Endodermal cell (in vitro differentiated cells): Measurements from ENCODE around the gene PSEN2. TPM values are rescaled to one million over a fixed set of nuclear protein-coding genes. Genes with fewer than 3 reads are reported as not detected.

Experiments
- DNase-seq: peaks from one replicate; pipeline ENCODE4 v3.0.0-alpha.2; 2017
- H3K27ac ChIP-seq: 2 replicates; pipeline ENCODE4 v1.5.1; 2013; ENCODE audit warnings: mild to moderate bottlenecking, low read depth, low read length, moderate library complexity
- H3K27me3 ChIP-seq: 2 replicates; pipeline ENCODE4 v1.6.1; 2013; ENCODE audit warnings: mild to moderate bottlenecking, low read length, moderate library complexity; ENCODE audit not compliant: insufficient read depth, control insufficient read depth, poor library complexity, severe bottlenecking
- H3K36me3 ChIP-seq: 2 replicates; pipeline ENCODE4 v1.7.0; 2013; ENCODE audit warnings: mild to moderate bottlenecking, low read length, moderate library complexity; ENCODE audit not compliant: control insufficient read depth, insufficient read depth
- H3K4me1 ChIP-seq: one replicate; pipeline ENCODE4 v1.7.0; 2013; ENCODE audit warnings: low read length; ENCODE audit not compliant: control insufficient read depth, insufficient read depth
- H3K4me3 ChIP-seq: 2 replicates; pipeline ENCODE4 v1.5.1; 2013; ENCODE audit warnings: mild to moderate bottlenecking, low read length, moderate library complexity
- H3K9ac ChIP-seq: 2 replicates; pipeline ENCODE4 v1.6.1; 2013; ENCODE audit warnings: mild to moderate bottlenecking, low read length, moderate library complexity; ENCODE audit not compliant: poor library complexity, severe bottlenecking; ENCODE audit errors: extremely low read depth
- H3K9me3 ChIP-seq: 2 replicates; pipeline ENCODE4 v1.6.1; 2013; ENCODE audit warnings: mild to moderate bottlenecking, low read length, moderate library complexity; ENCODE audit not compliant: control insufficient read depth
- H3K27ac Mint-ChIP-seq: 2 replicates; pipeline ENCODE4 v1.8.0; 2020; ENCODE audit warnings: mixed read lengths
- H3K27me3 Mint-ChIP-seq: 2 replicates; pipeline ENCODE4 v1.8.0; 2021; ENCODE audit warnings: mild to moderate bottlenecking, mixed read lengths; ENCODE audit not compliant: insufficient read depth
- H3K36me3 Mint-ChIP-seq: 2 replicates; pipeline ENCODE4 v1.8.0; 2020; ENCODE audit warnings: low read depth, mixed read lengths
- H3K4me1 Mint-ChIP-seq: 2 replicates; pipeline ENCODE4 v1.8.0; 2020; ENCODE audit warnings: mixed read lengths
- H3K4me3 Mint-ChIP-seq: 2 replicates; pipeline ENCODE4 v1.8.0; 2020; ENCODE audit warnings: mild to moderate bottlenecking, moderate library complexity, mixed read lengths
- H3K9me3 Mint-ChIP-seq: 2 replicates; pipeline ENCODE4 v1.8.0; 2020; ENCODE audit warnings: mild to moderate bottlenecking, mixed read lengths
- WGBS, 2 experiments: methylation state at CpG; one replicate each; pipeline versions ENCODE4 v1.1.5 to v1.1.7; 2013; ENCODE audit warnings: missing lambda C conversion rate in 2 of 2, mixed read lengths in 1 of 2; ENCODE audit not compliant: insufficient coverage in 1 of 2, insufficient read length in 1 of 2; 5-methylcytosine and 5-hydroxymethylcytosine counted together
- total RNA-seq, 2 donors: library from RNA; stranded (reverse); fragmentation: NEBNext Ultra II Directional in 1 of 2; extraction: Animal tissue kit (Norgen Biotek cat#: 25700) in 1 of 2; gene quantifications; 2 replicates in 1 of 2; 3 replicates in 1 of 2; pipeline ENCODE4 v1.2.1, GENCODE V29; 2021
- TF ChIP-seq, protein P1 (sequence below): fragments of 200-600 bp; sonication (generic); conservative IDR thresholded peaks from 2 replicates; pipeline ENCODE4 v1.5.0; 2021; ENCODE audit warnings: antibody characterized with exemption, mild to moderate bottlenecking

PSEN2 gene
- total RNA-seq, 2 donors from 2014 or later, result 21.5 to 25.2 TPM

DNA sequence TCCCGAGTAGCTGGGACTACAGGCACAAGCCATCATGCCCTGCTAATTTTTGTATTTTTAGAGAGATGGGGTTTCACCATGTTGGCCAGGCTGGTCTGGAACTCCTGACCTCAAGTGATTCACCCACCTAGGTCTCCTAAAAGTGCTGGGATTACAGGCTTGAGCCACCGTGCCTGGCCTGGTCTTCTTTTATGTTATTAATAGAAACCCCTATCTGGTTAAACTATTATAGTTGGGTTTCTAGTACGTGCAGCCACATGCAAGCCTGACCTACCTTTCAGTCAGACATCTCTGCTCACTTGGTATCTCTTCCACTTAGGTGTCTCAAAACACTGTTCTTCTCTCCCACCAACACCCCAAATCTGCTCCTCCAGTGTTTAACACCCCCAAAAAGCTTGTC is 34.4 kb downstream of the PSEN2 start:
- H3K27ac Mint-ChIP-seq, result no peak overlapping the region
- Histone ChIP-seq H3K9me3 (no peaks in the 10 kb centered on the region), H3K27me3 (no peaks in the 10 kb centered on the region), H3K9ac (no peak overlapping the region), H3K27ac (no peak overlapping the region), H3K36me3 (peaks cover 10% of the 10 kb centered on the region), H3K4me3 (no peak overlapping the region), H3K4me1 (no peaks in the 10 kb centered on the region)
- H3K27me3 Mint-ChIP-seq, result no peaks in the 10 kb centered on the region
- H3K36me3 Mint-ChIP-seq, result peaks cover 19% of the 10 kb centered on the region
- no peaks in the 10 kb centered on the region for H3K9me3 Mint-ChIP-seq
- no peak for DNase-seq
- H3K4me1 Mint-ChIP-seq, result peaks cover 2% of the 10 kb centered on the region
- no peak overlapping the region for H3K4me3 Mint-ChIP-seq
- TF ChIP-seq, protein P1, sequence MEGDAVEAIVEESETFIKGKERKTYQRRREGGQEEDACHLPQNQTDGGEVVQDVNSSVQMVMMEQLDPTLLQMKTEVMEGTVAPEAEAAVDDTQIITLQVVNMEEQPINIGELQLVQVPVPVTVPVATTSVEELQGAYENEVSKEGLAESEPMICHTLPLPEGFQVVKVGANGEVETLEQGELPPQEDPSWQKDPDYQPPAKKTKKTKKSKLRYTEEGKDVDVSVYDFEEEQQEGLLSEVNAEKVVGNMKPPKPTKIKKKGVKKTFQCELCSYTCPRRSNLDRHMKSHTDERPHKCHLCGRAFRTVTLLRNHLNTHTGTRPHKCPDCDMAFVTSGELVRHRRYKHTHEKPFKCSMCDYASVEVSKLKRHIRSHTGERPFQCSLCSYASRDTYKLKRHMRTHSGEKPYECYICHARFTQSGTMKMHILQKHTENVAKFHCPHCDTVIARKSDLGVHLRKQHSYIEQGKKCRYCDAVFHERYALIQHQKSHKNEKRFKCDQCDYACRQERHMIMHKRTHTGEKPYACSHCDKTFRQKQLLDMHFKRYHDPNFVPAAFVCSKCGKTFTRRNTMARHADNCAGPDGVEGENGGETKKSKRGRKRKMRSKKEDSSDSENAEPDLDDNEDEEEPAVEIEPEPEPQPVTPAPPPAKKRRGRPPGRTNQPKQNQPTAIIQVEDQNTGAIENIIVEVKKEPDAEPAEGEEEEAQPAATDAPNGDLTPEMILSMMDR, result no peak
- WGBS, 2 experiments, result 95 to 100% methylated on average over 1 to 3 of the region's 3 CpGs

DNA sequence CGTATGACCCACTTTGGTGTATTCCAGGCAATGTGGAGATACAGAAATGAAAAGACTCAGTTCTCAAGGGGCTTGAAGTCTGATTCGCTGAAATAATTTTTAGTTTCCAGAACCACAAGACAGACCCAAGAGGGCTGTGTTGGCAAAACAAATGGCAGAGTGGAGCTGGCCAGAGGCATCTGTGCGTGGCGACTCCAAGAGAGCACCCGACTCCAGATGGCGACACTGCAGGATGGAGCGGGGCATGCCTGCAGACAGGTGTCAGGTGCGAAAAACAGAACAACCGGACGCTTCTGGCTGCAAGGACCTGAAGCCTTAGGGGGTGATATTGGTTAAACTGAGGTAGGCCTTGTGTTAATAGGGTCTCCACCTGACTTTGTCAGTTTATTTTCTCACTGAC is 38.0 kb downstream of the PSEN2 start:
- Histone ChIP-seq H3K4me1 (no peaks in the 10 kb centered on the region), H3K27ac (no peak overlapping the region), H3K9ac (no peak overlapping the region), H3K27me3 (no peaks in the 10 kb centered on the region), H3K9me3 (no peaks in the 10 kb centered on the region), H3K36me3 (peaks cover under 1% of the 10 kb centered on the region), H3K4me3 (no peak overlapping the region)
- H3K36me3 Mint-ChIP-seq, result peaks cover 3% of the 10 kb centered on the region
- H3K27me3 Mint-ChIP-seq, result no peaks in the 10 kb centered on the region
- H3K9me3 Mint-ChIP-seq, result no peaks in the 10 kb centered on the region
- TF ChIP-seq, protein P1, result no peak
- 95 to 97% methylated on average over 10 of the region's 10 CpGs for WGBS, 2 experiments
- H3K27ac Mint-ChIP-seq, result no peak overlapping the region
- H3K4me1 Mint-ChIP-seq, result peaks cover 2% of the 10 kb centered on the region
- no peak overlapping the region for H3K4me3 Mint-ChIP-seq
- DNase-seq, result no peak

DNA sequence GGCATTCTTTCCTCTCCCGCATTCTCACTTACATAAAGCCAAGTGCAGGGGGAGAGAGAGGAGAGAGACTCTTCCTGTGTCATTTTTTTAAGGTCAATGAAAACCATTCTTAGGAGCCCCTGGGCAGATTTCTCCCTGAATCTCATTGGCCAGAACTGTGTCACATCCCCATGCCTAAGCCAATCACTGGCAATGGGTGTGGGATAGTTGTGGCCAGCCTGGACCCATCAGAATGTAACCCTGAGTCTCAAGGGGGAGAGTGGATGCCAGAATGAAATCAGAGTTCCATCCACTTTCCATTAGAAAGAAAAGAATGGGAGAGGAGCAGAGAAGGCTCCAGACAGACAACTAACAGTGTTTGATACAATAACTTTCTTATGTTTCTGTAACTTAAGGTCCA is 38.5 kb downstream of the PSEN2 start:
- DNase-seq, result no peak

More for the DNA sequence above, 38.5 kb downstream of the PSEN2 start:
- no peaks in the 10 kb centered on the region for H3K9me3 Mint-ChIP-seq
- peaks cover 3% of the 10 kb centered on the region for H3K36me3 Mint-ChIP-seq
- H3K4me1 Mint-ChIP-seq, result peaks cover 2% of the 10 kb centered on the region
- TF ChIP-seq, protein P1, result no peak
- no peaks in the 10 kb centered on the region for H3K4me1 ChIP-seq
- H3K27me3 ChIP-seq, result no peaks in the 10 kb centered on the region
- no peak overlapping the region for H3K9ac ChIP-seq
- H3K9me3 ChIP-seq, result no peaks in the 10 kb centered on the region
- no peak overlapping the region for H3K27ac Mint-ChIP-seq
- no peaks in the 10 kb centered on the region for H3K27me3 Mint-ChIP-seq
- no CpG with 5 or more reads among the region's 1 CpG for WGBS, 2 experiments
- H3K4me3 Mint-ChIP-seq, result no peak overlapping the region
- H3K27ac ChIP-seq, result no peak overlapping the region
- no peaks in the 10 kb centered on the region for H3K36me3 ChIP-seq
- H3K4me3 ChIP-seq, result no peak overlapping the region
